Lower leg skin (tissue), 4 donors: ENCODE measurements around the gene CRYL1. TPM values are rescaled to one million over a fixed set of nuclear protein-coding genes. Genes with fewer than 3 reads are reported as not detected.
A peak's percentile ranks its signal among the peaks of the same experiment; 100 is the strongest.

Experiments used
- DNase-seq, 2 donors: peaks; one replicate each; pipeline ENCODE4 v3.0.0-alpha.2; 2019; ENCODE audit warnings: low spot score in 2 of 2
- H3K4me3 ChIP-seq: fragments of 200-600 bp; sonication (generic); 2 replicates; pipeline ENCODE4 v1.5.1; 2017; ENCODE audit warnings: mild to moderate bottlenecking, low read depth; ENCODE audit not compliant: poor library complexity, severe bottlenecking
- POLR2A ChIP-seq, 2 donors: fragments of 450-650 bp; IDR thresholded peaks; one replicate each; pipeline ENCODE4 v1.6.1; 2016 to 2017; ENCODE audit warnings: antibody characterized with exemption in 2 of 2, mild to moderate bottlenecking in 1 of 2, moderate library complexity in 1 of 2
- WGBS, 2 donors: methylation state at CpG; one replicate each; pipeline ENCODE4 v1.1.5; 2018; 5-methylcytosine and 5-hydroxymethylcytosine counted together
- intact Hi-C: fragments of 100-400 bp; cut with DNase I; formaldehyde crosslinking; loops from one replicate; pipeline ENCODE4 v1.15.0; 2023; ENCODE audit warnings: low total_unique reads
- total RNA-seq, 4 donors: library from RNA; depleted of rRNA; stranded (reverse); fragments of >200 nt; gene quantifications; one replicate each; pipeline ENCODE4 v1.1.0, GENCODE V29; 2016
- TF ChIP-seq, protein P1 (sequence below), 3 donors: fragments of 450-650 bp; IDR thresholded peaks; one replicate each; pipeline ENCODE4 v1.5.1; 2016; ENCODE audit warnings: antibody characterized with exemption in 3 of 3, mild to moderate bottlenecking in 3 of 3, moderate library complexity in 2 of 3

The CRYL1 gene
- total RNA-seq, 4 donors from 2014 or later, result 10.3 to 21.4 (median 16.8) TPM

DNA sequence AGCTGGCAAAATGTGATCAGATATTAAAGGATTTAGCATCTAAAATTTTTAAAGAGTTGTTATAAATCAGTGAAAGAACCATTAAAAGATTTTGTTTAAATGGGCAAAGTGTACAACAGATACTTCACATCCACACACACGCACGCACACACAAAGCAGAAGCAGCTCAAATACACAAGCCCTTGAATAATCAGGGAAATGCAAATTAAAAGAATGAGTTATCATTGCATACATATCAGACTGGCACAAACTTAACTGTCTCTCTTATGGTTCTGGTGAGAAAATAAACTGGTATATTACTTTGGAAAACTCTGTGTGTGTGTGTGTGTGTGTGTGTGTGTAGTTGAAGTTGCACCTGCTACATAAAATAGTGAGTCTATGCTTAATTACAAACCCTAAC lies 59.3 kb downstream of the CRYL1 start:
- intact Hi-C loops, result no loop called here
- 87 to 95% methylated on average over 2 of the region's 2 CpGs for WGBS, 2 donors
- TF ChIP-seq, protein P1, sequence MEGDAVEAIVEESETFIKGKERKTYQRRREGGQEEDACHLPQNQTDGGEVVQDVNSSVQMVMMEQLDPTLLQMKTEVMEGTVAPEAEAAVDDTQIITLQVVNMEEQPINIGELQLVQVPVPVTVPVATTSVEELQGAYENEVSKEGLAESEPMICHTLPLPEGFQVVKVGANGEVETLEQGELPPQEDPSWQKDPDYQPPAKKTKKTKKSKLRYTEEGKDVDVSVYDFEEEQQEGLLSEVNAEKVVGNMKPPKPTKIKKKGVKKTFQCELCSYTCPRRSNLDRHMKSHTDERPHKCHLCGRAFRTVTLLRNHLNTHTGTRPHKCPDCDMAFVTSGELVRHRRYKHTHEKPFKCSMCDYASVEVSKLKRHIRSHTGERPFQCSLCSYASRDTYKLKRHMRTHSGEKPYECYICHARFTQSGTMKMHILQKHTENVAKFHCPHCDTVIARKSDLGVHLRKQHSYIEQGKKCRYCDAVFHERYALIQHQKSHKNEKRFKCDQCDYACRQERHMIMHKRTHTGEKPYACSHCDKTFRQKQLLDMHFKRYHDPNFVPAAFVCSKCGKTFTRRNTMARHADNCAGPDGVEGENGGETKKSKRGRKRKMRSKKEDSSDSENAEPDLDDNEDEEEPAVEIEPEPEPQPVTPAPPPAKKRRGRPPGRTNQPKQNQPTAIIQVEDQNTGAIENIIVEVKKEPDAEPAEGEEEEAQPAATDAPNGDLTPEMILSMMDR (IDR thresholded peaks at IDR 0.05), result no peak
- no peak for TF ChIP-seq POLR2A (IDR thresholded peaks at IDR 0.05)

DNA sequence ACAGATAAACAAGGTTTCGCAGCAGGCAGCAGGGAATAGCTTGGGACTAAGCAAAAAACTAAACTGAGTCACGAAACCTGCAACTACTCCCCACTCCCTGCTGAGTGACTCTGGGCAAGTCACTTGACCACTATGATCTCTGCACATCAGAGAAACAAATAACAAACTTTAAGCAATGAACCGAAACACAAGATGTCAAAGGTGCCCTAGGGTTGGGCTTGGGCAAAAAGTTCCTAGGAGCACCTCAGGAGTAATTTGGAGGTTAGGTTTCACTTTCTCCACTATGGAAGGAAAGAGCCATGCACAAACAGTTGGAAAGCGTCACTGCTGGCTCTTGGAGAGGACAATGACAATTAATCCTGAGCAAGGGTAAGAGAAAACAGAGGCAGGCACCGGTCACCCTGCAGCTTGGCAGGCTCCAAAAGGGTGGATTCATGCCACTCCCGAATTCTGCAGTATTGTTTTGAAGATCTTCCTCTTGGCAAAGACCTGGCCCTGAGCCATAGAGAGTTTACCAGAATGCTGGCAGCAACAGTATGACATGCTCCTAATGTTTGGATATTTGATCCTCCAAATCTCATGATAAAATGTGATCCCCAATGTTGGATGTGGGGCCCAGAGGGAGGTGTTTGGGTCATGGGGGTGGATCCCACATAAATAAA lies 60.3 kb downstream of the CRYL1 start:
- H3K4me3 ChIP-seq, result no peak overlapping the region
- DNase-seq, result peak in 1 of 2 donors; percentile 39
- intact Hi-C loops, result no loop called here
- TF ChIP-seq POLR2A (IDR thresholded peaks at IDR 0.05), result no peak
- TF ChIP-seq, protein P1 (IDR thresholded peaks at IDR 0.05), result no peak
- 42 to 44% methylated on average over 6 of the region's 6 CpGs for WGBS, 2 donors

More for the DNA sequence above, 59.3 kb downstream of the CRYL1 start:
- no peak for DNase-seq
- no peak overlapping the region for H3K4me3 ChIP-seq

DNA sequence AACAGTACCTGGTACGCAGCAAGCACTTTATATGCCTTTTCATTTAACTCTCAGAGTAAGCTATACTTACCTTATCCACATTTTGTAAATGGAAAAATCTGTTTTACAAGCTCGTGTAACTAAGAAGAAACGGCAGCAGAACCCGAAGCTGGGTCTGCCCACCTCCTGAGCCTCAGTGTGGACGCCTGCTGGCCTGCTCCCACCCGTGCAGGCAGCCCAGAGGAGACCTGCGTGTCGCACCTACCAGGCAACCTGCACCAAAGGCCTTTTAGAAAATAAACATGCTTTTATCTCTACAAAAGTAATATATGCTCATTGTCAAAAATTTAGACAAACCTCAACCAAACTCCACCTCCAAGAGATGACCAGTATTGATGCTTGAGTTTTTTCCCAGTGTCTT lies 62.7 kb downstream of the CRYL1 start:
- intact Hi-C loops, result no loop called here
- WGBS, 2 donors, result 73 to 76% methylated on average over 8 of the region's 8 CpGs
- no peak for DNase-seq
- no peak for TF ChIP-seq POLR2A (IDR thresholded peaks at IDR 0.05)
- TF ChIP-seq, protein P1 (IDR thresholded peaks at IDR 0.05), result no peak
- H3K4me3 ChIP-seq, result no peak overlapping the region

DNA sequence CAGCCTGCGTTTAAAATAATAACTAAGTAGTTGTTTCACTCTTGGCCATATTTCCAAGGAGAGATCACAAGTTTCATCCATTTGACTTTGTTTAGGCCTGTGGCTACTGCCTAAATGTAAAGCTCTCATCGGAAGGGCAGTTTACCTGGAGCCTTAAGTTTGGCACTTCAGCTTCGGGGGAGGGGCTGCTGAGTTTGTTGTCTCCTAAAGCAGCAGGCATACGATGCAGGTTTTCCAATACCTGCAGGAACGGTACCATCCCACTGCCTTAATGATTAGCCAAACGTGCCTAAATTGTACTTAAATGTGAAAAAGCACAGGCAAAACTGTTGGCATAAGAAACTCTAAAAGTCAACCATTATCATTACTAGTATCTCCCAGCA lies 63.1 kb downstream of the CRYL1 start:
- intact Hi-C loops, result no loop called here
- no peak for TF ChIP-seq POLR2A (IDR thresholded peaks at IDR 0.05)
- TF ChIP-seq, protein P1 (IDR thresholded peaks at IDR 0.05), result no peak
- H3K4me3 ChIP-seq, result no peak overlapping the region
- 45 to 53% methylated on average over 6 of the region's 6 CpGs for WGBS, 2 donors
- DNase-seq, result no peak

DNA sequence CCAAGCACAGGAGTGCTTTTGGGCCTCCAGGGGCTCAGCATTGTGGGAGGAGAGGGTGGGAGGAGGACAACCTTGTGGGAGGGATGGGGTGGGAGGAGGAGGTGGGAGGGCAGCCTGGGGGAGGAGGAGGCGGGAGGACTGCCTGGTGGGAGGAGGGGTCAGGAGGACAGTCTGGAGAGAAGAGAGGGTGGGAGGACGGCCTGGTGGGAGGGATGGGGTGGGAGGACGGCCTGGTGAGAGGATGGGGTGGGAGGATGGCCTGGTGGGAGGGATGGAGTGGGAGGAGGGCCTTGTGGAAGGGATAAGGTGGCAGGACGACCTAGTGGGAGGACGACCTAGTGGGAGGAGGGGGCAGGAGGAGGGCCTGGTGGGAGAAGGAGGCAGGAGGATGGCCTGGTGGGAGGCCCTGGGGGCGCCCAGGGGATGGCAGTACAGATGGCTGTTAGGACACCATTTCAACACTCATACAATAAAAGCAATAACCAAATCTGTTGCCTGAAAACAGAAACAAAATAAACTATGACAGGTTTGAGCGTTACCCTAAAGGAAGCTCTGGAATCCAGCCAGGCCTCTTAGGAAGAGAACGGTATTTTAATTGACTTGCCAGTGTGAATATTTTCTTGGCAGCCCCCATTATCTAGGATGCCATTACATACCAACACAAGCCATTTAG lies 63.7 kb downstream of the CRYL1 start:
- intact Hi-C loops, result no loop called here
- WGBS, 2 donors, result 38 to 49% methylated on average over 8 of the region's 8 CpGs
- DNase-seq, result no peak
- TF ChIP-seq, protein P1 (IDR thresholded peaks at IDR 0.05), result no peak
- TF ChIP-seq POLR2A (IDR thresholded peaks at IDR 0.05), result no peak
- no peak overlapping the region for H3K4me3 ChIP-seq
